ENCODE measurements around the gene HES7.
"Not testable (repeated sequence)": the region's sequence is repeated elsewhere in the genome, so short reads cannot be mapped to it uniquely, and the experiment has no call there.

HES7 gene

DNA sequence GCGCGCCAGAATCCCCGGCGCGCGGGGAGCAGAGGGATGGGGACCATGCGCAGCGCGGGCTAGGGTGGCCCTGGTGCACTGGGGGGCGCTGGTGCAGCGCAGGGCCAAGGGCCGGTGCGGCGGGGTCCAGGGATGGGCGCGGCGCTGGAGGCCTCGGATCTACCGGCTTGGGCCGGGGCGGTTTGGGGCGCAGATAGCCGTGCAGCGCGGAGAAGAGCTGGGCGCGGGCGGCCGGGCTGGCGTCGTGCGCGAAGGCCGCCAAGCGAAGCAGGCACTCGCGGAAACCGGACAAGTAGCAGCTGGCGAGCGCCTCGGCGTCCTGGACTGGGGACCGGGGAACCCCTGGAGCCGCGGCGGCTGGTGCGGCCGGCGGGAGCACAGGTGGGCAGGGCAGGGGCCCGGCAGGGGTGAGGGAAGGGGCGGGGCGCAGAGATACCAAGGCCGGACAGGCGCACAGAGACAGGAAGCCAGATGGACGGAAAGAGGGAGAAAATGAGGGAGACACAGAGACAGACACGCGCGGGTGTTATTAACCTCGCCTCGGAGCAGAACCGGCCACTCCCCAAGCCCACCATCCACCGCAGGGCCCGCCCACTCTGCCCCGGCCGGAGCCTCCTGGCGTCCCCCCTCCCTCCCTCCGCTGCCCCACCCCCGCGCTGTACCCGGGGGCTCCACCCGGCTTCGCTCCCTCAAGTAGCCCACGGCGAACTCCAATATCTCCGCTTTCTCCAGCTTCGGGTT, 2.1 kb downstream of the HES7 start:
- peak; percentile 66 for DNase-seq

DNA sequence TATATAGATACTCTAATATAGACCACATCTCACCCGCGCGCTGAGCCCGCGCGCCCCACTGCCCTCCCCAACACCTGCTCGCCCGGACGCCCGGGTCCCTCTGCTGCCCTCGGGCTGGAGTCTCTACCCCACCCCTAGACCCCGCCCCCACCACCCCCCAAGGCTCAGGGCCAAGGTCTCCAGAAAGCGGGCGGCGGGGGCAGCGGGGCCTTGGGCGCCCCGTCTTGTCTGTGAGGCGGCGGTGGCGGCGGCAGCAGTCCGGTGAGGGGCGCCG, 2.6 kb downstream of the HES7 start:
- no peak for DNase-seq

DNA sequence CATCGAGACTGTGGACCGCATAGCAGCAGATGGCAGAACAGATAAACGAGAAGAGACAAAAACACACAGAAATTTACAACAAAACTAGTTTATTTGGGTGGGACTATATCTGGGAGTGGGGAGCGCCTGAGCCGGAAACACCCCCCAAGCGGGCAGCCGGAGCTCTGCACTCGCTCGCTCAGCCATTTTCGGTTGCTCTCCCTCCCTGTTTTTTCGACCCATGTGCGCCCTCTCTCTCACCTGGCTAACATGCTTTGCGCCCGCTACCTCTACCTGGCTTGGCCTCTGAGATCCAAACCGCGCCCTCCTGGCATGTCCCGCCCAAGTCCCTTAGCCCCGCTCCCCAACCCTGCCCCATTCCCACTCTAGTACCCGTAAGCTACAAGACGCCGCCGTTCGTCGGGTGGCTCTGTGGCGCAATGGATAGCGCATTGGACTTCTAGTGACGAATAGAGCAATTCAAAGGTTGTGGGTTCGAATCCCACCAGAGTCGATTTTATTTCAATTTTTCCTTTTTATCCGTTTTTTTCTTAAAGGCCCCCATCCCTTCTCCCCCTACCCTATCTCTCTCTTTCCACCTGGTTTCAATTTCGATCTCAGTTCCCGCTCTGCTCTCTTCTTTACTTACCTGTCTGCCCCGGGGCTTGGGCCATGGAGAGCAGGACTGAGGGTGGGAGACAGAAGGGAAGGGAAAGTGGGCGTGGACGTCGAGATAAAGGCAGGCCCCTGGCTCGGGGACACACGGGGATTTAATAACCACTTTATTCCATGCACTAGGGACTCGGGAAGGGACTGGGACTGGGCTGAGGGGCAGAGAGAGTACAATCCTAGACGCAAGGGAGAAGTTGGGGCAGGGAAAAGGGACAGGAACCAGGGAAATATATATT, 3.1 kb downstream of the HES7 start:
- DNase-seq = peak; percentile 89

GRCh38 chr17:8119581-8120519, 4.1 kb downstream of the HES7 start:
- peak; percentile 97 for DNase-seq

- peak; percentile 90 for DNase-seq
These were observed 4.9 kb downstream of the HES7 start for GRCh38 chr17:8118769-8119580.

GRCh38 chr17:8117980-8118768, 5.7 kb downstream of the HES7 start, which contains the start of gene ALOXE3:
ALOXE3 (minus strand) TSS chr17:8118514; CDS start chr17:8117990, 524 bp downstream.
- peak; percentile 63 for DNase-seq

- no peak for DNase-seq
These were observed 6.4 kb downstream of the HES7 start for GRCh38 chr17:8117367-8117979.

GRCh38 chr17:8116776-8117175, 7.1 kb downstream of the HES7 start:
- DNase-seq = no peak

DNA sequence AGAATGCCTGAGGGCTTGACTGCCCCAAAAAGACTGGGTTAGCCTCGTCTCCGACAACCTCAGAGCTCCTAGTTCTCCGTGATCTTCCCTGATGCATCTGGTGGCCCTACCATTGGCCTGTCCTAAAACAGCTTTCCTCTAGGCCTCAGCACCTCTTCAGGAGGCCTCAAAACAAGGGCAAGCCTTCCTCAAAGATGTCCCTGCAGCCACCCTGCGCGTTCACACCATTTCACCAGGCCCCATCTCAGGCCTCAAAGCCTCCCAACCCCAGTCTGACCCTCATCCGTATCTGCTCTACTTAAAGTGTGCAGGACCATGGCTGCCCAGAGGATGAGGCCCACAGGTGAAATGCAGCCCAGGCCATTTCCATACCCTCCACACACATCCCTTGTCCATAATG, 13.0 kb downstream of the HES7 start:
- no peak for DNase-seq

DNA sequence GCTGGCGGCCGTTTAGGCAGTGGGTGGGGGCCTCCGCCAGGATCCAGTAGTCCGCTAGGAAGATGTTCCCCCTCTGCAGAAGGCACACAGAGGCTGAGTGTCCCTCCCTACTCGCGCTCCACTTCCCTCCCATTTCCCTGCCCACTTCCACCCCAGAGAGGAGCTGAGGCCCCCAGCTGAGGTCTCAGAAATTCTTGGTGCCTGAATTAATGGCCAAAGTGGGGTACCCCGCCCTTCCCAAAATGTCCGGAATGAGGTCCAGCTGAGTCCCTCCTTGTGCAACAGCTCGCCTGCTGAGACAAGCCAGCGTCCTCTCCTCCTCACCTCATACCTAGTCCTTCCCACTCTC, 13.5 kb downstream of the HES7 start:
- no peak for DNase-seq

- DNase-seq = peak; percentile 56
These were observed 14.0 kb downstream of the HES7 start for GRCh38 chr17:8109661-8110455.

GRCh38 chr17:8108972-8109660, 14.8 kb downstream of the HES7 start:
- DNase-seq = no peak

- not testable (repeated sequence) for DNase-seq
These were observed 16.9 kb downstream of the HES7 start for GRCh38 chr17:8106980-8107379.

GRCh38 chr17:8105957-8106398, 17.9 kb downstream of the HES7 start:
- no peak for DNase-seq

GRCh38 chr17:8104911-8105310, 19.0 kb downstream of the HES7 start:
- no peak for DNase-seq

- no peak for DNase-seq
These were observed 20.4 kb downstream of the HES7 start for GRCh38 chr17:8103549-8103948.

- no peak for DNase-seq
These were observed 22.2 kb downstream of the HES7 start for GRCh38 chr17:8101721-8102120.

DNA sequence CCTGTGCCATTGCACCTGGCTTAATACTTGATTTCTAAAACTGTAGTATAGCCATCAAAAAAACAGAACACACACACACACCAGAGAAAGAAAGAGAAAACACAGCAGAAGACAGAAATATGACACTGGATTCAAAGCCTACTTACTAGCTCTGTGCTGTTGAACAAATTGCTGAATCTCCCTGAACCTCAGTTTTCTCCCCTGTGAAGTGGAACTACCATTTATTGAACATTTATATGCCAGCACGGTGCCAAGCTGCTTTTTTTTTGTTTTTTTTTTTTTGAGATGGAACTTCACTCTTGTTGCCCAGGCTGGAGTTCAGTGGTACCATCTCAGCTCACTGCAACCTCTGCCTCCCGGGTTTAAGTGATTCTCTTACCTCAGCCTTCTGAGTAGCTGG, 23.1 kb downstream of the HES7 start:
- no peak for DNase-seq

DNA sequence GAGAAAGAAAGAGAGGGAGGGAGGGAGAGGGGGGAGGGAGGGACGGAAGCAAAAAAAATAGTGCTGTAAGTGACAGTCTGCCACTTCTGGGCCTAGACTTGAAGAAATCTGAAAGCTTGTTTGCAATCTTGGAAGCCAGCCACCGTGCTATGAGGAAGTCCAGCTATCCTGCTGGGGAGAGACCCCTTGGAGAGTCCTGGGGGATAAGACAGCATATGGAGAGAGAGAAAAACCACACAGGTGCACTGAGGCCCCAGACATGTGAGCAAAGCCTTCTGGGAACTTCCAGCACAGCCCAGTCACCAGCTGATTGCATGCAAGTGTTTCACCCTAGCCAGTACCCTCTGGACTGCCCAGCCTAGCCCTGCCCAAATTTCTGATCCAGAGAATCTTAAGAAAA, 23.8 kb downstream of the HES7 start:
- DNase-seq = no peak

GRCh38 chr17:8096541-8096940, 27.4 kb downstream of the HES7 start:
- no peak for DNase-seq

All from hematopoietic multipotent progenitor cell treated with erythropoietin and hydrocortisone succinate and interleukin-3 and kit ligand, for 8 days (in vitro differentiated cells).